ENCODE measurements around the gene TMEM165. TPM values are rescaled to one million over a fixed set of nuclear protein-coding genes. Genes with fewer than 3 reads are reported as not detected.

TMEM165 gene
- total RNA-seq, 1 experiment from 2014 or later: 90.4 TPM

- intact Hi-C loops (cut with micrococcal nuclease; ENCODE audit: unreplicated experiment): loop anchor here (5.0 kb wide), 1 partner anchor 189 kb away; the partner anchor contains the start of gene NMU
- H3K4me3 ChIP-seq (ENCODE audit: low read depth, low read length): no peak overlapping the region
- no peaks in the 10 kb centered on the region for H3K4me1 ChIP-seq
- no peaks in the 10 kb centered on the region; the same call in 1 of the 2 replicates for H3K36me3 ChIP-seq (ENCODE audit: control insufficient read depth, insufficient read depth, low read length)
- CTCF ChIA-PET: no interaction called here
- no peak for DNase-seq
- H3K9me3 ChIP-seq: no peaks in the 10 kb centered on the region
- no peaks in the 10 kb centered on the region for H3K27me3 Mint-ChIP-seq (ENCODE audit: insufficient read depth, unreplicated experiment)
- no peak for TF ChIP-seq CTCF (IDR thresholded peaks at IDR 0.05; ENCODE audit: insufficient read depth in 1 of 2, low read depth in 1 of 2, low read length in 1 of 2, severe bottlenecking in 1 of 2, unreplicated experiment in 1 of 2)
- no peaks in the 10 kb centered on the region for H3K4me1 Mint-ChIP-seq (ENCODE audit: low read depth, unreplicated experiment)
- no peaks in the 10 kb centered on the region for H3K27me3 ChIP-seq (replicated peaks; ENCODE audit: control insufficient read depth, insufficient read depth, low read length)
- H3K36me3 Mint-ChIP-seq (ENCODE audit: insufficient read depth, unreplicated experiment): no peaks in the 10 kb centered on the region
- H3K4me3 Mint-ChIP-seq (ENCODE audit: unreplicated experiment): no peak overlapping the region
- no peaks in the 10 kb centered on the region for H3K9me3 Mint-ChIP-seq (ENCODE audit: unreplicated experiment)
- BruUV-seq (replicated peaks): no TSS peak
- POLR2A ChIA-PET: no interaction called here
- H3K27ac Mint-ChIP-seq (ENCODE audit: unreplicated experiment): no peak overlapping the region
Measured at GRCh38 chr4:55447831-55448230, 52.1 kb downstream of the TMEM165 start.

GRCh38 chr4:55450566-55450965 lies 54.8 kb downstream of the TMEM165 start:
- Mint-ChIP-seq H3K27ac (ENCODE audit: unreplicated experiment) (no peak overlapping the region), H3K36me3 (ENCODE audit: insufficient read depth, unreplicated experiment) (no peaks in the 10 kb centered on the region), H3K4me1 (ENCODE audit: low read depth, unreplicated experiment) (no peaks in the 10 kb centered on the region), H3K4me3 (ENCODE audit: unreplicated experiment) (no peak overlapping the region), H3K9me3 (ENCODE audit: unreplicated experiment) (no peaks in the 10 kb centered on the region), H3K27me3 (ENCODE audit: insufficient read depth, unreplicated experiment) (no peaks in the 10 kb centered on the region)
- no peak for DNase-seq
- Histone ChIP-seq H3K36me3 (ENCODE audit: control insufficient read depth, insufficient read depth, low read length) (no peaks in the 10 kb centered on the region), H3K4me3 (ENCODE audit: low read depth, low read length) (no peak overlapping the region), H3K4me1 (no peaks in the 10 kb centered on the region), H3K27me3 (replicated peaks; ENCODE audit: control insufficient read depth, insufficient read depth, low read length) (no peaks in the 10 kb centered on the region), H3K9me3 (no peaks in the 10 kb centered on the region)
- intact Hi-C loops (cut with micrococcal nuclease; ENCODE audit: unreplicated experiment): no loop called here
- no peak for TF ChIP-seq CTCF (IDR thresholded peaks at IDR 0.05; ENCODE audit: insufficient read depth in 1 of 2, low read depth in 1 of 2, low read length in 1 of 2, severe bottlenecking in 1 of 2, unreplicated experiment in 1 of 2)
- BruUV-seq (replicated peaks): no TSS peak
- POLR2A ChIA-PET: no interaction called here
- CTCF ChIA-PET: interaction anchor here (0.7 kb wide), 1 partner anchor 18 kb away, joined by 3 read pairs; no protein-coding TSS in a partner anchor

GRCh38 chr4:55458164-55458563 lies 62.4 kb downstream of the TMEM165 start:
- no peak overlapping the region for H3K4me3 Mint-ChIP-seq (ENCODE audit: unreplicated experiment)
- intact Hi-C loops (cut with micrococcal nuclease; ENCODE audit: unreplicated experiment): no loop called here
- no peaks in the 10 kb centered on the region for H3K9me3 Mint-ChIP-seq (ENCODE audit: unreplicated experiment)
- Histone ChIP-seq H3K9me3 (no peaks in the 10 kb centered on the region), H3K36me3 (ENCODE audit: control insufficient read depth, insufficient read depth, low read length) (no peaks in the 10 kb centered on the region; the same call in 1 of the 2 replicates), H3K4me3 (ENCODE audit: low read depth, low read length) (no peak overlapping the region), H3K4me1 (no peaks in the 10 kb centered on the region), H3K27me3 (replicated peaks; ENCODE audit: control insufficient read depth, insufficient read depth, low read length) (no peaks in the 10 kb centered on the region)
- H3K27ac Mint-ChIP-seq (ENCODE audit: unreplicated experiment): no peak overlapping the region
- DNase-seq: no peak
- ChIA-PET POLR2A (no interaction called here), CTCF (no interaction called here)
- H3K4me1 Mint-ChIP-seq (ENCODE audit: low read depth, unreplicated experiment): no peaks in the 10 kb centered on the region
- BruUV-seq (replicated peaks): no TSS peak
- no peaks in the 10 kb centered on the region for H3K27me3 Mint-ChIP-seq (ENCODE audit: insufficient read depth, unreplicated experiment)
- peaks cover 5% of the 10 kb centered on the region for H3K36me3 Mint-ChIP-seq (ENCODE audit: insufficient read depth, unreplicated experiment)
- no peak for TF ChIP-seq CTCF (IDR thresholded peaks at IDR 0.05; ENCODE audit: insufficient read depth in 1 of 2, low read depth in 1 of 2, low read length in 1 of 2, severe bottlenecking in 1 of 2, unreplicated experiment in 1 of 2)
